Endothelial cell (in vitro differentiated cells): ENCODE results near the gene UBB. TPM values are rescaled to one million over a fixed set of nuclear protein-coding genes. Genes with fewer than 3 reads are reported as not detected.
"Not testable (repeated sequence)": the region's sequence is repeated elsewhere in the genome, so short reads cannot be mapped to it uniquely, and the experiment has no call there.

Experiments
- DNase-seq: peaks from one replicate; pipeline ENCODE4 v3.0.0; 2021; ENCODE audit warnings: low spot score
- H3K27ac Mint-ChIP-seq: one replicate; pipeline ENCODE4 v1.8.0; 2021; ENCODE audit warnings: mixed read lengths, inconsistent platforms; ENCODE audit not compliant: unreplicated experiment
- H3K27me3 Mint-ChIP-seq: one replicate; pipeline ENCODE4 v1.8.0; 2021; ENCODE audit warnings: mild to moderate bottlenecking, moderate library complexity, mixed read lengths, inconsistent platforms; ENCODE audit not compliant: unreplicated experiment
- H3K36me3 Mint-ChIP-seq: one replicate; pipeline ENCODE4 v1.8.0; 2021; ENCODE audit warnings: mild to moderate bottlenecking, low read depth, mixed read lengths, inconsistent platforms; ENCODE audit not compliant: unreplicated experiment
- H3K4me1 Mint-ChIP-seq: one replicate; pipeline ENCODE4 v1.8.0; 2021; ENCODE audit warnings: mild to moderate bottlenecking, mixed read lengths, inconsistent platforms; ENCODE audit not compliant: unreplicated experiment
- H3K4me3 Mint-ChIP-seq: one replicate; pipeline ENCODE4 v1.8.0; 2021; ENCODE audit warnings: mild to moderate bottlenecking, mixed read lengths, inconsistent platforms; ENCODE audit not compliant: unreplicated experiment
- H3K9me3 Mint-ChIP-seq: one replicate; pipeline ENCODE4 v1.8.0; 2021; ENCODE audit warnings: mixed read lengths, inconsistent platforms; ENCODE audit not compliant: unreplicated experiment
- total RNA-seq: library from RNA; stranded (reverse); fragmentation: NEBNext Ultra II Directional; extraction: Animal tissue kit (Norgen Biotek cat#: 25700); gene quantifications from one replicate; pipeline ENCODE4 v1.2.1, GENCODE V29; 2021; ENCODE audit not compliant: unreplicated experiment
- TF ChIP-seq, protein P1 (sequence below): fragments of 200-600 bp; sonication (generic); IDR thresholded peaks from one replicate; pipeline ENCODE4 v1.5.0; 2021; ENCODE audit warnings: antibody characterized with exemption; ENCODE audit not compliant: unreplicated experiment

The UBB gene
- total RNA-seq, 1 donor from 2014 or later: 2,050 TPM

DNA sequence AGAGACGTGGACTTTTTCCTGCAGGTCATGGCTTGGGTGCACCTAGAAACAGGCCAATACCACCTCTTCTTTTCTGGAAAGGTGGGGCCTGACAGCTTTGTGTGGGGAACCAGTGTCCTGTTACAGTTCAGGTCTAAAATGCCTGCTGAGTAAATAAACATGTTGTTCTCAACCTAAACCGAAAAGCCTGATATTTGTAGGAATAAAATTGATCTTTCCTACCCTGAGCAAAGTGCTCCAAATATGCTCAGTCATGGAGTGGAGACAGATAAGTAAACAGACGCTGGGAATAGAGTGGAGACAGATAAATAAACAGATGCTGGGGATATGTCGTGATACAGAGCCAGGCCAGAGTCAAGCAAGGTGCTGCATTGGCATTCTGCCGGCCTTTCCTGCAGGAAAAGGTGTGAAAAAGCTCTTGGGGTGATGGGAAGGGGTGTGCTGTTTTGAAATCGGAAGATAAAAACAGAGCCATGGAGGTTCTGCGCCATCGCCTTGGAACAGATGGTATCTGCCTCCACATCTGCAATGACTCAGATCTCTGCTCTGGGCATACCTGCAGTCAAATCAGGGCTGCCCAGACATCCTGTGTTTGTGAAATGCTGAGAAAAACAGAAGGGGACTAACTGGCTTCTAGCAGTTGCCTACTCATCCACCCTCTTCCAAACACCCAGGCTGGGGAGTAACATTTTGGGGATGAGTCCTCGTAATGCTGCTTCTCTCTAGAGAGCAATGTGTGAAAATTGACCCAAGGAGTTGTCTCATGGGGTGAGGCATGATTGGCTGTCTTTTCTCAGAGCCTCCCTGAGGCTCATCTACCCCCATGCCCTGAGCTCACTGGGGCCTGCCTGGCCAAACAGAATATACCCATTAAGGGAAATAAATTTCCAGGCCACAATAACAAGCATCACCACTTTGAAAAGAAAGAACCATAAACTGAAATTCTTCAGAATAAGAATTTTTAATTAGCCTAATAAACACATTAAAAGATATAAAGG, 17.7 kb downstream of the UBB start:
- H3K27ac Mint-ChIP-seq: peak overlapping the region; percentile 96
- H3K36me3 Mint-ChIP-seq: no peaks in the 10 kb centered on the region
- peak; percentile 64 for DNase-seq
- H3K9me3 Mint-ChIP-seq: no peaks in the 10 kb centered on the region
- TF ChIP-seq, protein P1, sequence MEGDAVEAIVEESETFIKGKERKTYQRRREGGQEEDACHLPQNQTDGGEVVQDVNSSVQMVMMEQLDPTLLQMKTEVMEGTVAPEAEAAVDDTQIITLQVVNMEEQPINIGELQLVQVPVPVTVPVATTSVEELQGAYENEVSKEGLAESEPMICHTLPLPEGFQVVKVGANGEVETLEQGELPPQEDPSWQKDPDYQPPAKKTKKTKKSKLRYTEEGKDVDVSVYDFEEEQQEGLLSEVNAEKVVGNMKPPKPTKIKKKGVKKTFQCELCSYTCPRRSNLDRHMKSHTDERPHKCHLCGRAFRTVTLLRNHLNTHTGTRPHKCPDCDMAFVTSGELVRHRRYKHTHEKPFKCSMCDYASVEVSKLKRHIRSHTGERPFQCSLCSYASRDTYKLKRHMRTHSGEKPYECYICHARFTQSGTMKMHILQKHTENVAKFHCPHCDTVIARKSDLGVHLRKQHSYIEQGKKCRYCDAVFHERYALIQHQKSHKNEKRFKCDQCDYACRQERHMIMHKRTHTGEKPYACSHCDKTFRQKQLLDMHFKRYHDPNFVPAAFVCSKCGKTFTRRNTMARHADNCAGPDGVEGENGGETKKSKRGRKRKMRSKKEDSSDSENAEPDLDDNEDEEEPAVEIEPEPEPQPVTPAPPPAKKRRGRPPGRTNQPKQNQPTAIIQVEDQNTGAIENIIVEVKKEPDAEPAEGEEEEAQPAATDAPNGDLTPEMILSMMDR: no peak
- peak overlapping the region; percentile 10 for H3K4me3 Mint-ChIP-seq
- peaks cover 43% of the 10 kb centered on the region for H3K4me1 Mint-ChIP-seq
- peaks cover 8% of the 10 kb centered on the region for H3K27me3 Mint-ChIP-seq

GRCh38 chr17:16403847-16404246, 23.0 kb downstream of the UBB start:
- H3K27ac Mint-ChIP-seq, H3K9me3 Mint-ChIP-seq, DNase-seq, H3K4me3 Mint-ChIP-seq, H3K36me3 Mint-ChIP-seq, H3K27me3 Mint-ChIP-seq: not testable (repeated sequence)
- peaks cover 16% of the 10 kb centered on the region for H3K4me1 Mint-ChIP-seq

GRCh38 chr17:16406742-16407674, 26.1 kb downstream of the UBB start:
- peaks cover 3% of the 10 kb centered on the region for H3K4me1 Mint-ChIP-seq
- TF ChIP-seq, protein P1: no peak
- no peak overlapping the region for H3K27ac Mint-ChIP-seq
- H3K9me3 Mint-ChIP-seq: no peaks in the 10 kb centered on the region
- peak overlapping the region; percentile 65 for H3K4me3 Mint-ChIP-seq
- H3K36me3 Mint-ChIP-seq: peaks cover 3% of the 10 kb centered on the region
- H3K27me3 Mint-ChIP-seq: peaks cover 5% of the 10 kb centered on the region
- peak; percentile 59 for DNase-seq

GRCh38 chr17:16407911-16408588, 27.2 kb downstream of the UBB start:
- H3K9me3 Mint-ChIP-seq: no peaks in the 10 kb centered on the region
- DNase-seq: no peak
- TF ChIP-seq, protein P1: no peak
- peaks cover 7% of the 10 kb centered on the region for H3K27me3 Mint-ChIP-seq
- no peak overlapping the region for H3K27ac Mint-ChIP-seq
- H3K36me3 Mint-ChIP-seq: peaks cover 3% of the 10 kb centered on the region
- H3K4me3 Mint-ChIP-seq: no peak overlapping the region
- H3K4me1 Mint-ChIP-seq: peaks cover 3% of the 10 kb centered on the region
